BJ (cell line): ENCODE measurements around the gene GNG4. TPM values are rescaled to one million over a fixed set of nuclear protein-coding genes. Genes with fewer than 3 reads are reported as not detected.

Experiments
- CTCF ChIA-PET: fragments of 350-600 bp; formaldehyde crosslinking; extraction: SDS; loops from one replicate; lab custom pipeline; 2021; ENCODE audit warnings: antibody characterized with exemption, inconsistent platforms; lab: Yijun Ruan, JAX
- POLR2A ChIA-PET: fragments of 300-600 bp; sonication (Branson Sonifier 250); formaldehyde crosslinking; extraction: SDS; loops from one replicate; lab custom pipeline; 2021; ENCODE audit warnings: antibody characterized with exemption; lab: Charles Lee
- DNase-seq: peaks from one replicate; pipeline ENCODE4 v3.0.0-alpha.2; 2011; ENCODE audit warnings: low read depth
- H3K27me3 ChIP-seq: 2 replicates; pipeline ENCODE4 v1.6.0; 2011; ENCODE audit warnings: low read length; ENCODE audit not compliant: control insufficient read depth, insufficient read depth
- H3K36me3 ChIP-seq: 2 replicates; pipeline ENCODE4 v1.5.1; 2011; ENCODE audit warnings: low read length; ENCODE audit not compliant: control insufficient read depth, insufficient read depth
- H3K4me3 ChIP-seq: 2 replicates; pipeline ENCODE4 v1.5.1; 2011; ENCODE audit warnings: low read depth, mild to moderate bottlenecking, control low read depth, low read length
- polyA minus RNA-seq: library from RNA; depleted of rRNA, polyadenylated mRNA; stranded (reverse); fragments of >200 nt; gene quantifications from 2 replicates; pipeline ENCODE4 v1.2.3, GENCODE V29; 2011; rRNA and poly(A)+ RNA removed
- polyA plus RNA-seq: library from polyadenylated mRNA; depleted of rRNA; stranded (reverse); fragments of >200 nt; gene quantifications from 2 replicates; pipeline ENCODE4 v1.2.3, GENCODE V29; 2011; rRNA removed
- TF ChIP-seq, protein P1 (sequence below): IDR thresholded peaks from 2 replicates; pipeline ENCODE4 v1.5.1; 2011; ENCODE audit warnings: low read depth, mild to moderate bottlenecking, control low read depth, inconsistent platforms, low read length, moderate library complexity; ENCODE audit not compliant: insufficient read depth

Gene GNG4
- polyA plus RNA-seq (0.09 and 0.12 TPM in 2 replicates), polyA minus RNA-seq (0.10 TPM in 1 of 2 replicates, not detected in the other)

DNA sequence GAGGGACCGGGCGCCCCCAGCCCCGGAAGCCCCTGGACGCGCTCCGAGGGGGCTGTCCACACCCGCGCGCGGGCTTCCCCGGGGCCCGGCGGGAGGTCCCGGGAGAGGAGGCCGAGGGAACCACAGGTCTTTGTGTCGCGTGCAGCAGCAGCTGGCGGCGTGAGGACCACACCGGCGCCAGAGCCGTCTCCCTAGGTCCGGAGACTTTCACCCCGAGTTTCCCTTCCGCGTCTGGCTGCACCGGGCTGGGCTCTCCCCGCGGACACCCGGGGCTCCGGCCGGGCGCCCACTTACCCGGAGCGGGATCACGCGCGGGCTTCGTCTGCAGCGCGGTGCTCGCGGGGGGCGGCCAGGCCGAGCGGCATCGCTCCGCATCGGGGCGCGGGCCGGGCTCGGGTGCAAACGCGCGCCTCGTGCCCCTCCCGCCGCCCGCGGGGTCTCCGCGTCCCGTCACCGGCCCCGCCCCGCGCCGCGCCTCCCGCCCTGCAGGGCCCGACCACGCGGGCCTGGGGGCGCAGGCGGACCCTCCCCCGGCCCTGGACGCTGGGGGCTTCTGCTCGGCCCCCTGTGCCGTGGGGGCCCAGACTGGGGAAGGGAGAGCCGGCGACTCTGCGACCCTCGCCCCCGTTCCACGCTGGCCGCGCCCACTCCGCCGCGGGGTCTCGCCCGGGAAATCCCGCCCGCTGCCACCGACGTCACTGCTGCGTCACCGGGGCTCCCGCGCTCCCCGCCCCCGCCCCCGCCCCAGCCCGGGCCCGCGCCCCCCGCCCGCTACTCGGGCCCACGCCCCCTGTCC, at the start of gene GNG4:
Gene GNG4 (minus strand): TSS at position 417 of the 796 bp plus-strand sequence. CDS start 65,946 bp downstream, outside the sequence.
- POLR2A ChIA-PET = no interaction called here
- no peak for DNase-seq
- CTCF ChIA-PET = no interaction called here
- TF ChIP-seq, protein P1, sequence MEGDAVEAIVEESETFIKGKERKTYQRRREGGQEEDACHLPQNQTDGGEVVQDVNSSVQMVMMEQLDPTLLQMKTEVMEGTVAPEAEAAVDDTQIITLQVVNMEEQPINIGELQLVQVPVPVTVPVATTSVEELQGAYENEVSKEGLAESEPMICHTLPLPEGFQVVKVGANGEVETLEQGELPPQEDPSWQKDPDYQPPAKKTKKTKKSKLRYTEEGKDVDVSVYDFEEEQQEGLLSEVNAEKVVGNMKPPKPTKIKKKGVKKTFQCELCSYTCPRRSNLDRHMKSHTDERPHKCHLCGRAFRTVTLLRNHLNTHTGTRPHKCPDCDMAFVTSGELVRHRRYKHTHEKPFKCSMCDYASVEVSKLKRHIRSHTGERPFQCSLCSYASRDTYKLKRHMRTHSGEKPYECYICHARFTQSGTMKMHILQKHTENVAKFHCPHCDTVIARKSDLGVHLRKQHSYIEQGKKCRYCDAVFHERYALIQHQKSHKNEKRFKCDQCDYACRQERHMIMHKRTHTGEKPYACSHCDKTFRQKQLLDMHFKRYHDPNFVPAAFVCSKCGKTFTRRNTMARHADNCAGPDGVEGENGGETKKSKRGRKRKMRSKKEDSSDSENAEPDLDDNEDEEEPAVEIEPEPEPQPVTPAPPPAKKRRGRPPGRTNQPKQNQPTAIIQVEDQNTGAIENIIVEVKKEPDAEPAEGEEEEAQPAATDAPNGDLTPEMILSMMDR = no peak
- Histone ChIP-seq H3K4me3 (peak within 1 kb of the TSS; percentile 40), H3K27me3 (peaks cover 14% of the 10 kb centered on the region), H3K36me3 (no peaks in the 10 kb centered on the region)

DNA sequence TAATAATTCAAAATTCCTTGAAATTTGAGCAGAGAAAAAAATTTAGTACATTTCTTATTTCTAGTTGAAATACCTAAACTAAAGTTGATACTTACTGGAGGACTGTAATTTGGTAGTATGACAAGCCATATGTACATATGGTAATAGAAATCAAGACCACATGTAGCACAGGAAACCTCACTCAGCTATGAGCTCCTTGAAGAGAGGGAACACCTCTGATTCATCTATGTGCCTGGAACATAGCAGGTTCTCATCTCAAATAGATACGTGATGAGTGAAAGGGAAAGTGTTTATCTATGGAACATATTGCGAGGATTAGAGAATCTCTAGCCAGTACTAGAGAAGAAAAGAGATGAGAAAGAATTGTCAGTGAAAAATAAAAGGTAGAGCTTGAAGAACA, 47.9 kb upstream of the GNG4 start:
- ChIA-PET POLR2A (no interaction called here), CTCF (interaction anchor here (1.0 kb wide), 1 partner anchor 58 kb away, joined by 3 read pairs; no protein-coding TSS in a partner anchor)
- no peak overlapping the region for H3K4me3 ChIP-seq
- H3K36me3 ChIP-seq = peaks cover 3% of the 10 kb centered on the region; the same call in 1 of the 2 replicates
- no peak for DNase-seq
- H3K27me3 ChIP-seq = no peaks in the 10 kb centered on the region
- TF ChIP-seq, protein P1 = no peak

GRCh38 chr1:235689356-235689755, 39.8 kb upstream of the GNG4 start:
- DNase-seq = no peak
- Histone ChIP-seq H3K27me3 (no peaks in the 10 kb centered on the region), H3K4me3 (no peak overlapping the region), H3K36me3 (peaks cover 2% of the 10 kb centered on the region; the same call in 1 of the 2 replicates)
- ChIA-PET POLR2A (no interaction called here), CTCF (no interaction called here)
- TF ChIP-seq, protein P1 = no peak

- no peaks in the 10 kb centered on the region for H3K36me3 ChIP-seq
- H3K27me3 ChIP-seq = no peaks in the 10 kb centered on the region
- POLR2A ChIA-PET = no interaction called here
- no peak overlapping the region for H3K4me3 ChIP-seq
- CTCF ChIA-PET = interaction anchor here (0.8 kb wide), 1 partner anchor 8 kb away, joined by 3 read pairs; no protein-coding TSS in a partner anchor
- TF ChIP-seq, protein P1 = no peak
- DNase-seq = no peak
Observed at GRCh38 chr1:235688096-235688495, 38.5 kb upstream of the GNG4 start.

DNA sequence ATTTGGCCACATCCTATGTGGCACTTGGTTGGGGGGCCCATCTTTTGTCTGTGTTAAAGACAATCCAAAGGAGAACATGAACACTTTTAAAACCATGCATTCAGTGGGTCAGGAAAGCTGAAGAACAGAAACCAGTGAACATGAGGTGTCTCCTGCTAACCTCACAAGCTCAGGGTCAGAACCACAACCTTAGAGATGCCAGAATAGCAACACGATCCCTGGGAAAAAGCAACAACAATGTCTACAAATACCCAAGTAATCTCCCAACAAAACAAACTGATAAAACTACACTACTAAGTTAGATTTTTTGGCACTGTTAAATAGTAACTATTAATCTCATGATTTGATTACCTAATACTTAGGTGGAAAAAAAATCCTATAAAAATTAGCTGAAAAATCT, 34.1 kb upstream of the GNG4 start:
- no peak overlapping the region for H3K4me3 ChIP-seq
- TF ChIP-seq, protein P1 = no peak
- ChIA-PET POLR2A (no interaction called here), CTCF (interaction anchor here (0.7 to 0.8 kb wide), 2 partner anchors 11 to 18 kb away, joined by 3 to 4 read pairs; no protein-coding TSS in a partner anchor)
- peaks cover 1% of the 10 kb centered on the region; the same call in 1 of the 2 replicates for H3K36me3 ChIP-seq
- no peak for DNase-seq
- H3K27me3 ChIP-seq = no peaks in the 10 kb centered on the region
